ENCODE results near the gene CDH22. TPM values are rescaled to one million over a fixed set of nuclear protein-coding genes. Genes with fewer than 3 reads are reported as not detected.

The CDH22 gene
- total and polyA plus RNA-seq, 2 donors from 2014 or later: 0.19 to 1.6 TPM

GRCh38 chr20:46339037-46339436 lies 30.7 kb upstream of the CDH22 start:
- peaks cover 18% of the 10 kb centered on the region for H3K27me3 ChIP-seq (ENCODE audit: control insufficient read depth, insufficient read depth, low read length)
- no peak for DNase-seq
- no peaks in the 10 kb centered on the region for H3K9me3 ChIP-seq (ENCODE audit: control insufficient read depth in 2 of 3, insufficient read depth in 1 of 3, low read length in 3 of 3)
- no peak for FAIRE-seq
- H3K36me3 ChIP-seq (ENCODE audit: control insufficient read depth in 2 of 3, insufficient read depth in 3 of 3, low read length in 3 of 3): no peaks in the 10 kb centered on the region
- intact Hi-C loops (cut with DNase I): no loop called here
- peaks cover 0 to 8% (median 0%) of the 10 kb centered on the region in 3 donors for H3K4me1 ChIP-seq (ENCODE audit: control insufficient read depth in 2 of 3, insufficient read depth in 2 of 3, low read depth in 1 of 3, low read length in 3 of 3)
- H3K9ac ChIP-seq (ENCODE audit: low read length in 3 of 3): no peak overlapping the region
- no peak overlapping the region for H3K27ac ChIP-seq (ENCODE audit: low read depth in 2 of 2, low read length in 2 of 2)
- TF ChIP-seq CTCF (IDR thresholded peaks at IDR 0.05; ENCODE audit: borderline replicate concordance, extremely low read depth, insufficient read depth): no peak
- H3K4me3 ChIP-seq (ENCODE audit: low read length in 3 of 3): no peak overlapping the region

GRCh38 chr20:46336735-46337134 lies 28.4 kb upstream of the CDH22 start:
- Histone ChIP-seq H3K9me3 (ENCODE audit: control insufficient read depth in 2 of 3, insufficient read depth in 1 of 3, low read length in 3 of 3) (no peaks in the 10 kb centered on the region), H3K36me3 (ENCODE audit: control insufficient read depth in 2 of 3, insufficient read depth in 3 of 3, low read length in 3 of 3) (no peaks in the 10 kb centered on the region), H3K27ac (ENCODE audit: low read depth in 2 of 2, low read length in 2 of 2) (no peak overlapping the region), H3K4me1 (ENCODE audit: control insufficient read depth in 2 of 3, insufficient read depth in 2 of 3, low read depth in 1 of 3, low read length in 3 of 3) (no peaks in the 10 kb centered on the region), H3K27me3 (ENCODE audit: control insufficient read depth, insufficient read depth, low read length) (peaks cover 8% of the 10 kb centered on the region), H3K9ac (ENCODE audit: low read length in 3 of 3) (no peak overlapping the region), H3K4me3 (ENCODE audit: low read length in 3 of 3) (no peak overlapping the region)
- TF ChIP-seq CTCF (IDR thresholded peaks at IDR 0.05; ENCODE audit: borderline replicate concordance, extremely low read depth, insufficient read depth): no peak
- intact Hi-C loops (cut with DNase I): no loop called here
- no peak for FAIRE-seq
- DNase-seq: no peak

GRCh38 chr20:46334303-46334904 lies 26.1 kb upstream of the CDH22 start:
- no peak overlapping the region for H3K27ac ChIP-seq (ENCODE audit: low read depth in 2 of 2, low read length in 2 of 2)
- no peak overlapping the region for H3K4me3 ChIP-seq (ENCODE audit: low read length in 3 of 3)
- H3K9ac ChIP-seq (ENCODE audit: low read length in 3 of 3): no peak overlapping the region
- no peaks in the 10 kb centered on the region for H3K9me3 ChIP-seq (ENCODE audit: control insufficient read depth in 2 of 3, insufficient read depth in 1 of 3, low read length in 3 of 3)
- H3K36me3 ChIP-seq (ENCODE audit: control insufficient read depth in 2 of 3, insufficient read depth in 3 of 3, low read length in 3 of 3): no peaks in the 10 kb centered on the region
- peaks cover 2% of the 10 kb centered on the region for H3K27me3 ChIP-seq (ENCODE audit: control insufficient read depth, insufficient read depth, low read length)
- intact Hi-C loops (cut with DNase I): no loop called here
- FAIRE-seq (no peak), DNase-seq (no peak)
- H3K4me1 ChIP-seq (ENCODE audit: control insufficient read depth in 2 of 3, insufficient read depth in 2 of 3, low read depth in 1 of 3, low read length in 3 of 3): peaks cover 0 to 2% (median 0%) of the 10 kb centered on the region in 3 donors
- no peak for TF ChIP-seq CTCF (IDR thresholded peaks at IDR 0.05; ENCODE audit: borderline replicate concordance, extremely low read depth, insufficient read depth)
